ENCODE data around the gene MUC13. TPM values are rescaled to one million over a fixed set of nuclear protein-coding genes. Genes with fewer than 3 reads are reported as not detected.

The MUC13 gene
- total and polyA plus RNA-seq, 2 of the 4 experiments (the other 2 are of a cell fraction), result not detected

GRCh38 chr3:124882816-124883747 lies 51.5 kb downstream of the MUC13 start:
- in situ Hi-C loops (cut with MboI; ENCODE audit: low sequenced_read_pairs), result no loop called here
- Histone ChIP-seq H4K91ac (ENCODE audit: insufficient read depth, low read depth, low read length) (peak overlapping the region; percentile 60), H3K4me3 (ENCODE audit: insufficient read depth, low read depth, low read length) (no peak overlapping the region), H2AFZ (replicated peaks; ENCODE audit: low read length, poor library complexity) (no peak overlapping the region), H3K27me3 (ENCODE audit: control insufficient read depth, insufficient read depth, low read length) (no peaks in the 10 kb centered on the region), H3K56ac (ENCODE audit: extremely low read depth, insufficient read depth, low read length) (no peak overlapping the region), H3K4ac (ENCODE audit: low read depth, low read length) (peak overlapping the region; percentile 87), H3K36me3 (ENCODE audit: control insufficient read depth, insufficient read depth, low read length) (no peaks in the 10 kb centered on the region; the same call in none of the 2 replicates), H3K23ac (ENCODE audit: low read depth, low read length) (peak overlapping the region; percentile 85), H2BK20ac (ENCODE audit: low read depth, low read length) (peak overlapping the region; percentile 66), H4K5ac (ENCODE audit: low read depth, low read length) (peak overlapping the region; percentile 52), H4K20me1 (ENCODE audit: insufficient read depth, low read length) (peaks cover 14% of the 10 kb centered on the region), H3K14ac (replicated peaks; ENCODE audit: low read depth, low read length) (peak overlapping the region; percentile 81), H4K8ac (ENCODE audit: low read depth in 2 of 2, low read length in 2 of 2) (peak overlapping the region; percentile 33 to 61; a peak in 2 of 4 replicates), H3K9me3 (ENCODE audit: control insufficient read depth, insufficient read depth, low read length) (no peaks in the 10 kb centered on the region), H3K9me1 (ENCODE audit: insufficient read depth, low read length) (peaks cover 33% of the 10 kb centered on the region), H2BK5ac (ENCODE audit: low read depth, low read length, poor library complexity, severe bottlenecking) (peak overlapping the region; percentile 22), H2BK120ac (ENCODE audit: low read depth, low read length) (peak overlapping the region; percentile 80), H2BK15ac (ENCODE audit: low read depth, low read length) (peak overlapping the region; percentile 82), H3K18ac (ENCODE audit: low read depth, low read length) (peak overlapping the region; percentile 24), H2AK5ac (ENCODE audit: low read depth, low read length) (peak overlapping the region; percentile 90), H2AK9ac (replicated peaks; ENCODE audit: low read depth, low read length, poor library complexity) (peak overlapping the region; percentile 18), H3K27ac (ENCODE audit: insufficient read depth, low read length) (no peak overlapping the region; the same call in 1 of the 2 replicates), H3K4me2 (ENCODE audit: low read depth, low read length) (peak overlapping the region; percentile 3; the same call in 1 of the 2 replicates), H3K9ac (ENCODE audit: low read depth, low read length) (no peak overlapping the region), H3K79me1 (ENCODE audit: low read depth in 1 of 2, low read length in 2 of 2) (peaks cover 12 to 65% of the 10 kb centered on the region in 2 experiments), H3K4me1 (ENCODE audit: control insufficient read depth, insufficient read depth, low read length) (peaks cover 25% of the 10 kb centered on the region)
- ChIA-PET POLR2A (ENCODE audit: unreplicated experiment) (no interaction called here), CTCF (interaction anchor here (1.3 to 1.6 kb wide), 2 partner anchors 18 kb away, joined by 3 to 7 read pairs; no protein-coding TSS in a partner anchor)
- 90% methylated on average over 2 of the region's 13 CpGs; no CpG with 5 or more reads in 1 of the 2 experiments for WGBS, 2 experiments (ENCODE audit: extremely low coverage in 2 of 2, insufficient read length in 1 of 2)
- no peak for ATAC-seq (ENCODE audit: low read depth)
- TF ChIP-seq RAD21 (IDR thresholded peaks at IDR 0.05; ENCODE audit: low read length) (no peak), FOS (IDR thresholded peaks at IDR 0.05; ENCODE audit: low read depth, low read length) (no peak), MXI1 (IDR thresholded peaks at IDR 0.05; ENCODE audit: borderline replicate concordance, low read depth, low read length) (no peak), RCOR1 (IDR thresholded peaks at IDR 0.05; ENCODE audit: insufficient replicate concordance, low read length) (no peak), SMC3 (IDR thresholded peaks at IDR 0.05; ENCODE audit: low read depth, low read length) (no peak), MAFK (IDR thresholded peaks at IDR 0.05; ENCODE audit: low read depth, low read length) (no peak)
- TF ChIP-seq, protein P1, sequence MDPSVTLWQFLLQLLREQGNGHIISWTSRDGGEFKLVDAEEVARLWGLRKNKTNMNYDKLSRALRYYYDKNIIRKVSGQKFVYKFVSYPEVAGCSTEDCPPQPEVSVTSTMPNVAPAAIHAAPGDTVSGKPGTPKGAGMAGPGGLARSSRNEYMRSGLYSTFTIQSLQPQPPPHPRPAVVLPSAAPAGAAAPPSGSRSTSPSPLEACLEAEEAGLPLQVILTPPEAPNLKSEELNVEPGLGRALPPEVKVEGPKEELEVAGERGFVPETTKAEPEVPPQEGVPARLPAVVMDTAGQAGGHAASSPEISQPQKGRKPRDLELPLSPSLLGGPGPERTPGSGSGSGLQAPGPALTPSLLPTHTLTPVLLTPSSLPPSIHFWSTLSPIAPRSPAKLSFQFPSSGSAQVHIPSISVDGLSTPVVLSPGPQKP (IDR thresholded peaks at IDR 0.05; ENCODE audit: borderline replicate concordance, low read depth, low read length), result no peak
- DNase-seq, result peak; percentile 12
- dilution Hi-C loops (cut with HindIII; ENCODE audit: low sequenced_read_pairs, unreplicated experiment), result loop anchor here (25.0 kb wide), 1 partner anchor 121 kb away; no protein-coding TSS in a partner anchor
- intact Hi-C loops (cut with micrococcal nuclease), result no loop called here
- no TSS peak for BruUV-seq (replicated peaks)
